ENCODE measurements around the gene PDE10A.

- TF ChIP-seq, protein P1, sequence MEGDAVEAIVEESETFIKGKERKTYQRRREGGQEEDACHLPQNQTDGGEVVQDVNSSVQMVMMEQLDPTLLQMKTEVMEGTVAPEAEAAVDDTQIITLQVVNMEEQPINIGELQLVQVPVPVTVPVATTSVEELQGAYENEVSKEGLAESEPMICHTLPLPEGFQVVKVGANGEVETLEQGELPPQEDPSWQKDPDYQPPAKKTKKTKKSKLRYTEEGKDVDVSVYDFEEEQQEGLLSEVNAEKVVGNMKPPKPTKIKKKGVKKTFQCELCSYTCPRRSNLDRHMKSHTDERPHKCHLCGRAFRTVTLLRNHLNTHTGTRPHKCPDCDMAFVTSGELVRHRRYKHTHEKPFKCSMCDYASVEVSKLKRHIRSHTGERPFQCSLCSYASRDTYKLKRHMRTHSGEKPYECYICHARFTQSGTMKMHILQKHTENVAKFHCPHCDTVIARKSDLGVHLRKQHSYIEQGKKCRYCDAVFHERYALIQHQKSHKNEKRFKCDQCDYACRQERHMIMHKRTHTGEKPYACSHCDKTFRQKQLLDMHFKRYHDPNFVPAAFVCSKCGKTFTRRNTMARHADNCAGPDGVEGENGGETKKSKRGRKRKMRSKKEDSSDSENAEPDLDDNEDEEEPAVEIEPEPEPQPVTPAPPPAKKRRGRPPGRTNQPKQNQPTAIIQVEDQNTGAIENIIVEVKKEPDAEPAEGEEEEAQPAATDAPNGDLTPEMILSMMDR (IDR thresholded peaks at IDR 0.05): no peak
- TF ChIP-seq POLR2A (IDR thresholded peaks at IDR 0.05): no peak
Observed at GRCh38 chr6:165637586-165637985, 25.5 kb downstream of the PDE10A start.

All from tibial nerve (tissue), 3 donors.